HepG2 (cell line): Measurements from ENCODE around the gene ACE2.

Experiments
- ELF1 ChIP-seq: sonication (generic); formaldehyde crosslinking; IDR thresholded peaks from 2 replicates; pipeline ENCODE4 v1.4.0; 2020; ENCODE audit warnings: missing genetic modification reagents
- EZH2 ChIP-seq: conservative IDR thresholded peaks from 2 replicates; pipeline ENCODE4 v1.6.1; 2012; ENCODE audit warnings: mild to moderate bottlenecking, low read depth, low read length, moderate library complexity
- FOXK2 ChIP-seq: fragments of 450-650 bp; IDR thresholded peaks from 2 replicates; pipeline ENCODE4 v1.6.1; 2016
- PREB ChIP-seq: sonication (generic); formaldehyde crosslinking; IDR thresholded peaks from 2 replicates; pipeline ENCODE4 v1.4.0; 2020; ENCODE audit warnings: missing genetic modification reagents
- TCF7 ChIP-seq: sonication (generic); IDR thresholded peaks from 2 replicates; pipeline ENCODE4 v1.6.1; 2016; ENCODE audit warnings: antibody characterized with exemption, low read depth
- ZNF383 ChIP-seq: sonication (generic); formaldehyde crosslinking; IDR thresholded peaks from 2 replicates; pipeline ENCODE4 v1.4.0; 2020; ENCODE audit warnings: missing genetic modification reagents, mild to moderate bottlenecking, borderline replicate concordance
- TF ChIP-seq, protein P1 (sequence below): sonication (generic); formaldehyde crosslinking; IDR thresholded peaks from 2 replicates; pipeline ENCODE4 v1.8.0; 2022; ENCODE audit warnings: mild to moderate bottlenecking, missing genetic modification reagents; ENCODE audit not compliant: insufficient replicate concordance

- TF ChIP-seq, protein P1, sequence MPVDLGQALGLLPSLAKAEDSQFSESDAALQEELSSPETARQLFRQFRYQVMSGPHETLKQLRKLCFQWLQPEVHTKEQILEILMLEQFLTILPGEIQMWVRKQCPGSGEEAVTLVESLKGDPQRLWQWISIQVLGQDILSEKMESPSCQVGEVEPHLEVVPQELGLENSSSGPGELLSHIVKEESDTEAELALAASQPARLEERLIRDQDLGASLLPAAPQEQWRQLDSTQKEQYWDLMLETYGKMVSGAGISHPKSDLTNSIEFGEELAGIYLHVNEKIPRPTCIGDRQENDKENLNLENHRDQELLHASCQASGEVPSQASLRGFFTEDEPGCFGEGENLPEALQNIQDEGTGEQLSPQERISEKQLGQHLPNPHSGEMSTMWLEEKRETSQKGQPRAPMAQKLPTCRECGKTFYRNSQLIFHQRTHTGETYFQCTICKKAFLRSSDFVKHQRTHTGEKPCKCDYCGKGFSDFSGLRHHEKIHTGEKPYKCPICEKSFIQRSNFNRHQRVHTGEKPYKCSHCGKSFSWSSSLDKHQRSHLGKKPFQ (CRISPR knock-in tag) = no peak
- TF ChIP-seq ELF1 = no peak
- TF ChIP-seq ZNF383 (CRISPR knock-in tag) = no peak
- no peak for TF ChIP-seq EZH2
- TF ChIP-seq TCF7 = no peak
- no peak for TF ChIP-seq PREB (CRISPR knock-in tag)
- no peak for TF ChIP-seq FOXK2
Observed at GRCh38 chrX:15605226-15605625, 4.5 kb upstream of the ACE2 start.
